SH-SY5Y (cell line): ENCODE data around the gene SHROOM2.

Experiments
- GATA2 ChIP-seq: IDR thresholded peaks from 2 replicates; pipeline ENCODE4 v1.6.1; 2011; ENCODE audit warnings: mild to moderate bottlenecking, low read depth, low read length
- GATA3 ChIP-seq: IDR thresholded peaks from 2 replicates; pipeline ENCODE4 v1.6.1; 2011; ENCODE audit warnings: low read depth, mild to moderate bottlenecking, low read length, moderate library complexity

- TF ChIP-seq GATA2 (no peak), GATA3 (no peak)
Observed at GRCh38 chrX:9758021-9758638, 28.1 kb upstream of the SHROOM2 start.
